Keratinocyte (primary cell): ENCODE measurements around the gene CENPQ.

Experiments used
- EZH2 ChIP-seq: IDR thresholded peaks from one replicate; pipeline ENCODE4 v1.6.1; 2012; ENCODE audit warnings: inconsistent platforms, mild to moderate bottlenecking, low read length, moderate library complexity
- TF ChIP-seq, protein P1 (sequence below), 3 experiments: IDR thresholded peaks in 1 of 3; conservative IDR thresholded peaks in 1 of 3; optimal IDR thresholded peaks in 1 of 3; 2 replicates in 2 of 3; 3 replicates in 1 of 3; pipeline versions ENCODE3 to v1.5.1; 2011; ENCODE audit warnings: low read length in 3 of 3, mild to moderate bottlenecking in 3 of 3, moderate library complexity in 2 of 3, control low read depth in 1 of 3, inconsistent platforms in 1 of 3; ENCODE audit not compliant: insufficient read depth in 2 of 3; ENCODE audit errors: extremely low read depth in 1 of 3

DNA sequence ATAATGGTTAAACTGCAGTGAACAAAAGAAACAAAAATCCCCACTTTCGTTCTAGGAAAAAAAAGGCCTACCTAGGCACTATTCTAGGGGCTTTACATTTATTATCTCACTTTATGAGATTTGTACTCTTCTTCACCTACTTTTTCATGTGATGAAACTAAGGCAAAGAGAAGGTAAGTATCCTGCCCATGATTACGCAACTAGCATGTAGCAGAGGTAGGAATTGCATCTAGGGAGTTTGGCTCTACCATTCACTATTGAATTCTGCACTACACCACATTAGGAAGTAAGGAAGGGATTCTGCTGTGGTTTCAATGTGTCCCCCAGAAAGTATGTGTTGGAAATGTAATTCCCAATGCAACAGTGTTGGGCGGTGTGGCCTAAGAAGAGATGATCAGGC lies 75.9 kb downstream of the CENPQ start:
- TF ChIP-seq, protein P1, sequence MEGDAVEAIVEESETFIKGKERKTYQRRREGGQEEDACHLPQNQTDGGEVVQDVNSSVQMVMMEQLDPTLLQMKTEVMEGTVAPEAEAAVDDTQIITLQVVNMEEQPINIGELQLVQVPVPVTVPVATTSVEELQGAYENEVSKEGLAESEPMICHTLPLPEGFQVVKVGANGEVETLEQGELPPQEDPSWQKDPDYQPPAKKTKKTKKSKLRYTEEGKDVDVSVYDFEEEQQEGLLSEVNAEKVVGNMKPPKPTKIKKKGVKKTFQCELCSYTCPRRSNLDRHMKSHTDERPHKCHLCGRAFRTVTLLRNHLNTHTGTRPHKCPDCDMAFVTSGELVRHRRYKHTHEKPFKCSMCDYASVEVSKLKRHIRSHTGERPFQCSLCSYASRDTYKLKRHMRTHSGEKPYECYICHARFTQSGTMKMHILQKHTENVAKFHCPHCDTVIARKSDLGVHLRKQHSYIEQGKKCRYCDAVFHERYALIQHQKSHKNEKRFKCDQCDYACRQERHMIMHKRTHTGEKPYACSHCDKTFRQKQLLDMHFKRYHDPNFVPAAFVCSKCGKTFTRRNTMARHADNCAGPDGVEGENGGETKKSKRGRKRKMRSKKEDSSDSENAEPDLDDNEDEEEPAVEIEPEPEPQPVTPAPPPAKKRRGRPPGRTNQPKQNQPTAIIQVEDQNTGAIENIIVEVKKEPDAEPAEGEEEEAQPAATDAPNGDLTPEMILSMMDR (optimal IDR thresholded peaks at IDR 0.05 in 1 of 3, IDR thresholded peaks at IDR 0.05 in 1 of 3, conservative IDR thresholded peaks at IDR 0.05 in 1 of 3; ENCODE audit: extremely low read depth in 1 of 3, insufficient read depth in 2 of 3, low read length in 3 of 3), result no peak
- TF ChIP-seq EZH2, result no peak
